Astrocyte (in vitro differentiated cells and primary cell): ENCODE data around the gene FOXN4. TPM values are rescaled to one million over a fixed set of nuclear protein-coding genes. Genes with fewer than 3 reads are reported as not detected.
"Not testable (repeated sequence)": the region's sequence is repeated elsewhere in the genome, so short reads cannot be mapped to it uniquely, and the experiment has no call there.

ENCODE experiments used
- DNase-seq: peaks from one replicate; pipeline ENCODE4 v3.0.0-alpha.2; 2010; ENCODE audit warnings: low read depth
- FAIRE-seq: peaks from 2 replicates; lab custom pipeline; 2011; peaks lifted over from hg19 to GRCh38; lab: Jason Lieb, UNC
- H2AFZ ChIP-seq: 2 replicates; pipeline ENCODE4 v1.6.0; 2012; ENCODE audit warnings: low read depth, low read length, inconsistent platforms
- H3K27ac ChIP-seq: 2 replicates; pipeline ENCODE4 v1.5.1; 2011; ENCODE audit warnings: low read depth, low read length, inconsistent platforms
- H3K27me3 ChIP-seq: 2 replicates; pipeline ENCODE4 v1.6.0; 2011; ENCODE audit warnings: low read length, inconsistent platforms; ENCODE audit not compliant: insufficient read depth
- H3K36me3 ChIP-seq: 2 replicates; pipeline ENCODE4 v1.5.1; 2011; ENCODE audit warnings: low read length, inconsistent platforms; ENCODE audit not compliant: insufficient read depth
- H3K4me1 ChIP-seq: 2 replicates; pipeline ENCODE4 v1.5.1; 2011; ENCODE audit warnings: low read length, inconsistent platforms; ENCODE audit not compliant: insufficient read depth
- H3K4me2 ChIP-seq: 2 replicates; pipeline ENCODE4 v1.6.0; 2012; ENCODE audit warnings: low read length, inconsistent platforms
- H3K4me3 ChIP-seq: 2 replicates; pipeline ENCODE4 v1.5.1; 2011; ENCODE audit warnings: low read depth, mild to moderate bottlenecking, low read length, inconsistent platforms; ENCODE audit not compliant: insufficient read depth
- H3K79me2 ChIP-seq: 2 replicates; pipeline ENCODE4 v1.6.0; 2012; ENCODE audit warnings: mild to moderate bottlenecking, low read length, inconsistent platforms; ENCODE audit not compliant: insufficient read depth
- H3K9ac ChIP-seq: 2 replicates; pipeline ENCODE4 v1.6.0; 2012; ENCODE audit warnings: mild to moderate bottlenecking, low read length, inconsistent platforms
- H3K9me3 ChIP-seq: 2 replicates; pipeline ENCODE4 v1.5.1; 2012; ENCODE audit warnings: low read depth, mild to moderate bottlenecking, low read length, inconsistent platforms; ENCODE audit not compliant: insufficient read depth
- H4K20me1 ChIP-seq: 2 replicates; pipeline ENCODE4 v1.6.0; 2012; ENCODE audit warnings: low read length, inconsistent platforms; ENCODE audit not compliant: insufficient read depth
- H3K27ac Mint-ChIP-seq: one replicate; pipeline ENCODE4 v1.8.0; 2021; ENCODE audit warnings: mild to moderate bottlenecking, mixed read lengths; ENCODE audit not compliant: unreplicated experiment
- H3K27me3 Mint-ChIP-seq: one replicate; pipeline ENCODE4 v1.8.0; 2021; ENCODE audit warnings: low read depth, mixed read lengths; ENCODE audit not compliant: unreplicated experiment
- H3K36me3 Mint-ChIP-seq: one replicate; pipeline ENCODE4 v1.8.0; 2021; ENCODE audit warnings: low read depth, mixed read lengths; ENCODE audit not compliant: unreplicated experiment
- H3K4me1 Mint-ChIP-seq: one replicate; pipeline ENCODE4 v1.8.0; 2021; ENCODE audit warnings: low read depth, mixed read lengths; ENCODE audit not compliant: unreplicated experiment
- H3K4me3 Mint-ChIP-seq: one replicate; pipeline ENCODE4 v1.8.0; 2021; ENCODE audit warnings: mild to moderate bottlenecking, moderate library complexity, mixed read lengths; ENCODE audit not compliant: unreplicated experiment
- H3K9me3 Mint-ChIP-seq: one replicate; pipeline ENCODE4 v1.8.0; 2021; ENCODE audit warnings: mild to moderate bottlenecking, mixed read lengths; ENCODE audit not compliant: unreplicated experiment
- EZH2 ChIP-seq: IDR thresholded peaks from 2 replicates; pipeline ENCODE4 v1.6.1; 2012; ENCODE audit warnings: mild to moderate bottlenecking, low read length, inconsistent platforms; ENCODE audit not compliant: insufficient read depth
- total RNA-seq: library from RNA; stranded (reverse); gene quantifications from 2 replicates; pipeline ENCODE4 v1.2.1, GENCODE V29; 2021
- TF ChIP-seq, protein P1 (sequence below): IDR thresholded peaks from 2 replicates; pipeline ENCODE4 v1.5.1; 2011; ENCODE audit warnings: low read depth, mild to moderate bottlenecking, inconsistent platforms, low read length, moderate library complexity; ENCODE audit not compliant: insufficient read depth

The FOXN4 gene
- total RNA-seq, 1 donor from 2014 or later = not detected

- Mint-ChIP-seq H3K36me3 (no peaks in the 10 kb centered on the region), H3K27ac (no peak overlapping the region), H3K27me3 (peaks cover 22% of the 10 kb centered on the region), H3K9me3 (no peaks in the 10 kb centered on the region), H3K4me1 (peaks cover 5% of the 10 kb centered on the region), H3K4me3 (no peak overlapping the region)
- no peaks in the 10 kb centered on the region for H4K20me1 ChIP-seq
- no peaks in the 10 kb centered on the region for H3K36me3 ChIP-seq
- no peak overlapping the region for H3K27ac ChIP-seq
- no peak overlapping the region for H3K9ac ChIP-seq
- H3K4me3 ChIP-seq = no peak overlapping the region
- TF ChIP-seq, protein P1, sequence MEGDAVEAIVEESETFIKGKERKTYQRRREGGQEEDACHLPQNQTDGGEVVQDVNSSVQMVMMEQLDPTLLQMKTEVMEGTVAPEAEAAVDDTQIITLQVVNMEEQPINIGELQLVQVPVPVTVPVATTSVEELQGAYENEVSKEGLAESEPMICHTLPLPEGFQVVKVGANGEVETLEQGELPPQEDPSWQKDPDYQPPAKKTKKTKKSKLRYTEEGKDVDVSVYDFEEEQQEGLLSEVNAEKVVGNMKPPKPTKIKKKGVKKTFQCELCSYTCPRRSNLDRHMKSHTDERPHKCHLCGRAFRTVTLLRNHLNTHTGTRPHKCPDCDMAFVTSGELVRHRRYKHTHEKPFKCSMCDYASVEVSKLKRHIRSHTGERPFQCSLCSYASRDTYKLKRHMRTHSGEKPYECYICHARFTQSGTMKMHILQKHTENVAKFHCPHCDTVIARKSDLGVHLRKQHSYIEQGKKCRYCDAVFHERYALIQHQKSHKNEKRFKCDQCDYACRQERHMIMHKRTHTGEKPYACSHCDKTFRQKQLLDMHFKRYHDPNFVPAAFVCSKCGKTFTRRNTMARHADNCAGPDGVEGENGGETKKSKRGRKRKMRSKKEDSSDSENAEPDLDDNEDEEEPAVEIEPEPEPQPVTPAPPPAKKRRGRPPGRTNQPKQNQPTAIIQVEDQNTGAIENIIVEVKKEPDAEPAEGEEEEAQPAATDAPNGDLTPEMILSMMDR = no peak
- TF ChIP-seq EZH2 = no peak
- no peaks in the 10 kb centered on the region for H3K4me1 ChIP-seq
- no peak overlapping the region for H3K4me2 ChIP-seq
- no peak for DNase-seq
- FAIRE-seq = no peak
- no peak overlapping the region for H2AFZ ChIP-seq
- H3K27me3 ChIP-seq = peaks cover 10% of the 10 kb centered on the region
- no peaks in the 10 kb centered on the region for H3K9me3 ChIP-seq
- no peaks in the 10 kb centered on the region for H3K79me2 ChIP-seq
These were observed 20.6 kb upstream of the FOXN4 start for GRCh38 chr12:109329686-109330085.

GRCh38 chr12:109329003-109329402, 19.9 kb upstream of the FOXN4 start:
- Histone ChIP-seq H4K20me1 (no peaks in the 10 kb centered on the region), H2AFZ (no peak overlapping the region), H3K36me3 (no peaks in the 10 kb centered on the region), H3K4me1 (no peaks in the 10 kb centered on the region), H3K9ac (no peak overlapping the region), H3K27ac (no peak overlapping the region), H3K79me2 (no peaks in the 10 kb centered on the region), H3K4me2 (no peak overlapping the region), H3K27me3 (peaks cover 10% of the 10 kb centered on the region), H3K9me3 (no peaks in the 10 kb centered on the region), H3K4me3 (no peak overlapping the region)
- Mint-ChIP-seq H3K27me3 (peaks cover 28% of the 10 kb centered on the region), H3K4me3 (no peak overlapping the region), H3K36me3 (no peaks in the 10 kb centered on the region), H3K9me3 (no peaks in the 10 kb centered on the region), H3K27ac (no peak overlapping the region), H3K4me1 (peaks cover 5% of the 10 kb centered on the region)
- no peak for TF ChIP-seq EZH2
- TF ChIP-seq, protein P1 = no peak
- no peak for FAIRE-seq
- DNase-seq = no peak

DNA sequence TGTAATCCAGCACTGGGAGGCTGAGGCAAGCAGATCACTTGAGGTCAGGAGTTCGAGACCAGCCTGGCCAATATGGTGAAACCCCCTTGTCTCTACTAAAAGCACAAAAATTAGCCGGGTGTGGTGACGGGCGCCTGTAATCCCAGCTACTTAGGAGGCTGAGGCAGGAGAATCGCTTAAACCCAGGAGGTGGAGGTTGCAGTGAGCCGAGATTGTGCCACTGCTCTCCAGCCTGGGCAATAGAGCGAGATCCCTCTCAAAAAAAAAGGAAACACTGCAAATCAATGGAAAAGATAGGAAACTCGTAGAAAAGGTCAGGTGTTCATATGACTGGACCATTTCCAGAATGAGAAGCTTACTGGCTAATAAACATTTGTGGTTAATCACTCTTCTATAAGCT, 12.2 kb upstream of the FOXN4 start:
- not testable (repeated sequence) for H3K79me2 ChIP-seq, H3K4me2 ChIP-seq, H3K4me1 Mint-ChIP-seq, H3K27ac Mint-ChIP-seq, FAIRE-seq, H4K20me1 ChIP-seq, H3K27ac ChIP-seq, H3K4me3 ChIP-seq, H3K4me1 ChIP-seq, DNase-seq, H3K9me3 Mint-ChIP-seq, H3K4me3 Mint-ChIP-seq, H3K9ac ChIP-seq, H3K36me3 ChIP-seq, H3K9me3 ChIP-seq, H2AFZ ChIP-seq, H3K36me3 Mint-ChIP-seq
- H3K27me3 Mint-ChIP-seq = peaks cover 53% of the 10 kb centered on the region
- peaks cover 11% of the 10 kb centered on the region for H3K27me3 ChIP-seq
